ENCODE results near the gene ENDOU. TPM values are rescaled to one million over a fixed set of nuclear protein-coding genes. Genes with fewer than 3 reads are reported as not detected.

The ENDOU gene, protein sequence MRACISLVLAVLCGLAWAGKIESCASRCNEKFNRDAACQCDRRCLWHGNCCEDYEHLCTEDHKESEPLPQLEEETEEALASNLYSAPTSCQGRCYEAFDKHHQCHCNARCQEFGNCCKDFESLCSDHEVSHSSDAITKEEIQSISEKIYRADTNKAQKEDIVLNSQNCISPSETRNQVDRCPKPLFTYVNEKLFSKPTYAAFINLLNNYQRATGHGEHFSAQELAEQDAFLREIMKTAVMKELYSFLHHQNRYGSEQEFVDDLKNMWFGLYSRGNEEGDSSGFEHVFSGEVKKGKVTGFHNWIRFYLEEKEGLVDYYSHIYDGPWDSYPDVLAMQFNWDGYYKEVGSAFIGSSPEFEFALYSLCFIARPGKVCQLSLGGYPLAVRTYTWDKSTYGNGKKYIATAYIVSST
- total RNA-seq (2014; rRNA removed) (not detected in 2 replicates), Bru-seq, nascent RNA (percentile 8 among the genes with signal in this experiment), BruChase-seq, experiment 1, labeled RNA remaining after a 6-hour chase (percentile 43 among the genes with signal in this experiment), BruChase-seq, experiment 2, labeled RNA remaining after a 2-hour chase (percentile 30 among the genes with signal in this experiment)
- long read RNA-seq: 0 reads

DNA sequence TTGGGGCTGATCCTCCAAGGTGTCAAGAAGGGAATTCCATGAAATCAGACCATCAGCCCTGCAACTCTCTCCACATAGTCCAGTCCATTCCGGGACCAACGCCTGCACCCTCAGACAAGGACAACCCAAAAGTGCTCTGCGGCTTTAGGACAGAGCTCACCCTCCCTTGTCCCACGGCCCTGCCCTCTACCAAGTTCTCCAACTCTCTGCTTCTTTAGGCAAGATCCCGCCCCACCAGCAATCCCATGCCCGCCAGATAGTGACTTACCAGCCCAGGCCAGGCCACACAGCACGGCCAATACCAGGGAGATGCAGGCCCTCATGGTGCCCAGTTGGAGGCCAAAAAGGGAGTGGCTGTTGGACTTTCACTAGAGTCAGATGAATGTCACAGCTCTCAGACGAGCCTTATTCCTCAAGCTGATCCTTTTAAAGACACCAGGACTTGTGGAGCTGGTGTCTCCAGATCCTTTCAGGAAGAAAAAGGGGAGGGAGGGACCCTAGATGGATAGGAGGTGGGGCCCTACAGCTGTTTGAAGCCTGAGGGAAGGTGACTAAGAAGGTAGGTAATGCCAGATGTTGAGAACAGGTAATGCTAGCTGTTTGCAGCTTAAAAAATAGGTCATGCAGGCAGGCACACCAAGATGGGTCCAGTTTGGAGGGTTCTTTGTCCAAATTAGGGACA, at the start of gene ENDOU:
Gene ENDOU, minus strand, starts transcription at position 400 of the 682 bp plus-strand sequence. Its CDS starts 77 bp downstream, at position 323.
- Histone ChIP-seq H4K20me1 (ENCODE audit: low read length) (no peaks in the 10 kb centered on the region), H3K27me3 (ENCODE audit: low read length) (no peaks in the 10 kb centered on the region), H3F3A (ENCODE audit: low read length, unreplicated experiment) (no peaks in the 10 kb centered on the region), H3K4me2 (ENCODE audit: low read length) (no peak within 1 kb of the TSS), H3K9ac (ENCODE audit: low read length) (no peak within 1 kb of the TSS), H3K4me1 (ENCODE audit: insufficient read depth, low read length) (peaks cover 10% of the 10 kb centered on the region), H3K27ac (ENCODE audit: low read length) (no peak within 1 kb of the TSS), H3K9me3 (ENCODE audit: low read length) (no peaks in the 10 kb centered on the region), H3K4me3 (ENCODE audit: low read length) (no peak within 1 kb of the TSS), H3K9me2 (replicated peaks; ENCODE audit: low read length) (no peaks in the 10 kb centered on the region), H3K79me2 (ENCODE audit: low read length) (no peaks in the 10 kb centered on the region), H3K36me3 (ENCODE audit: low read depth, low read length) (no peaks in the 10 kb centered on the region), H2AFZ (ENCODE audit: low read length) (no peak within 1 kb of the TSS)
- no peak for ATAC-seq
- POLR2A ChIA-PET (ENCODE audit: unreplicated experiment): interaction anchor here (0.7 kb wide), 1 partner anchor 52 kb away, joined by 4 read pairs; no protein-coding TSS in a partner anchor
- intact Hi-C loops (cut with micrococcal nuclease): no loop called here
- CTCF ChIA-PET: no interaction called here
- TF ChIP-seq EZH2phosphoT487 (IDR thresholded peaks at IDR 0.05; ENCODE audit: borderline replicate concordance, low read length) (no peak), EZH2 (IDR thresholded peaks at IDR 0.05; ENCODE audit: low read length, unreplicated experiment) (no peak)
- TF ChIP-seq, protein P1, sequence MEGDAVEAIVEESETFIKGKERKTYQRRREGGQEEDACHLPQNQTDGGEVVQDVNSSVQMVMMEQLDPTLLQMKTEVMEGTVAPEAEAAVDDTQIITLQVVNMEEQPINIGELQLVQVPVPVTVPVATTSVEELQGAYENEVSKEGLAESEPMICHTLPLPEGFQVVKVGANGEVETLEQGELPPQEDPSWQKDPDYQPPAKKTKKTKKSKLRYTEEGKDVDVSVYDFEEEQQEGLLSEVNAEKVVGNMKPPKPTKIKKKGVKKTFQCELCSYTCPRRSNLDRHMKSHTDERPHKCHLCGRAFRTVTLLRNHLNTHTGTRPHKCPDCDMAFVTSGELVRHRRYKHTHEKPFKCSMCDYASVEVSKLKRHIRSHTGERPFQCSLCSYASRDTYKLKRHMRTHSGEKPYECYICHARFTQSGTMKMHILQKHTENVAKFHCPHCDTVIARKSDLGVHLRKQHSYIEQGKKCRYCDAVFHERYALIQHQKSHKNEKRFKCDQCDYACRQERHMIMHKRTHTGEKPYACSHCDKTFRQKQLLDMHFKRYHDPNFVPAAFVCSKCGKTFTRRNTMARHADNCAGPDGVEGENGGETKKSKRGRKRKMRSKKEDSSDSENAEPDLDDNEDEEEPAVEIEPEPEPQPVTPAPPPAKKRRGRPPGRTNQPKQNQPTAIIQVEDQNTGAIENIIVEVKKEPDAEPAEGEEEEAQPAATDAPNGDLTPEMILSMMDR (conservative IDR thresholded peaks at IDR 0.05; ENCODE audit: low read depth, low read length): no peak
- no TSS peak for BruUV-seq (replicated peaks)
- no peak for DNase-seq

DNA sequence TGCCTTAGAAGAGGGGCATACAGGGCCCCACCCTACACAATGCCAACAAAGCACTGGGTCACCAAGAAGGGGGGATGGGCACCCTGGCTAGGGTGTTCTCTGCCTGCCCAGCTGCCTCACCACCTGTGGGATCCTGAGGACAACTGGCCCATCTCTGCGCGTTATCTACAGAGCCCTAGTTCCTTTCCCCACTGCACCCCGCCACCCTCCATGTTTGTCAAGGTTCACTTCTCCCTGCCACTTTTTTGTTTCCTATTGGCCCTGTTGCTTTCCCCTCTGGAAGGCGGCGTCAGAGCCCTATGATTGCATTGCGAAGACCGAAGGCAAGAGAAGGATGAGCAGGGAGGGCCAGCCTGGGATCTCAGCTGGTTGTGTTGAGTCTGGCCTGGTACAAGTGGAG, 49.4 kb upstream of the ENDOU start:
- POLR2A ChIA-PET (ENCODE audit: unreplicated experiment): no interaction called here
- BruUV-seq (replicated peaks): no TSS peak
- no peaks in the 10 kb centered on the region for H3K27me3 ChIP-seq (ENCODE audit: low read length)
- DNase-seq: no peak
- no peak overlapping the region for H3K4me3 ChIP-seq (ENCODE audit: low read length)
- peak overlapping the region; percentile 99 for H3K4me2 ChIP-seq (ENCODE audit: low read length)
- ATAC-seq: no peak
- no peak overlapping the region for H3K27ac ChIP-seq (ENCODE audit: low read length)
- peaks cover 1% of the 10 kb centered on the region for H3F3A ChIP-seq (ENCODE audit: low read length, unreplicated experiment)
- no peak overlapping the region for H3K9ac ChIP-seq (ENCODE audit: low read length)
- peaks cover 15% of the 10 kb centered on the region for H3K79me2 ChIP-seq (ENCODE audit: low read length)
- CTCF ChIA-PET: no interaction called here
- H3K9me2 ChIP-seq (replicated peaks; ENCODE audit: low read length): no peaks in the 10 kb centered on the region
- intact Hi-C loops (cut with micrococcal nuclease): no loop called here
- peaks cover 32% of the 10 kb centered on the region for H3K4me1 ChIP-seq (ENCODE audit: insufficient read depth, low read length)
- no peak overlapping the region for H2AFZ ChIP-seq (ENCODE audit: low read length)
- TF ChIP-seq, protein P1 (conservative IDR thresholded peaks at IDR 0.05; ENCODE audit: low read depth, low read length): no peak
- TF ChIP-seq EZH2phosphoT487 (IDR thresholded peaks at IDR 0.05; ENCODE audit: borderline replicate concordance, low read length) (no peak), EZH2 (IDR thresholded peaks at IDR 0.05; ENCODE audit: low read length, unreplicated experiment) (no peak)
- no peaks in the 10 kb centered on the region for H3K36me3 ChIP-seq (ENCODE audit: low read depth, low read length)
- H4K20me1 ChIP-seq (ENCODE audit: low read length): no peaks in the 10 kb centered on the region
- no peaks in the 10 kb centered on the region for H3K9me3 ChIP-seq (ENCODE audit: low read length)

All from PC-3 (cell line).